ENCODE results near the gene STATH. TPM values are rescaled to one million over a fixed set of nuclear protein-coding genes. Genes with fewer than 3 reads are reported as not detected.

STATH gene
- total and polyA plus RNA-seq, 9 of the 15 experiments (the other 6 are each of a cell fraction or from before 2014, with no cell fraction given) = not detected

GRCh38 chr4:70023218-70023617, 27.5 kb downstream of the STATH start (continued):
- no peak for TF ChIP-seq GABPB1 (CRISPR knock-in tag; IDR thresholded peaks at IDR 0.05)

GRCh38 chr4:70027011-70027410, 31.2 kb downstream of the STATH start:
- Histone ChIP-seq H3K36me3 (ENCODE audit: control insufficient read depth, insufficient read depth, low read length) (no peaks in the 10 kb centered on the region), H3K9ac (ENCODE audit: insufficient read depth in 1 of 2, low read depth in 2 of 2, low read length in 2 of 2) (no peak overlapping the region), H3K4me1 (replicated peaks in 1 of 2; ENCODE audit: control insufficient read depth in 2 of 2, insufficient read depth in 2 of 2, low read length in 2 of 2) (no peaks in the 10 kb centered on the region), H3K27ac (ENCODE audit: extremely low read depth, low read depth, low read length) (no peak overlapping the region), H3K27me3 (ENCODE audit: control insufficient read depth in 2 of 2, insufficient read depth in 2 of 2, low read length in 2 of 2) (no peaks in the 10 kb centered on the region), H3K9me3 (replicated peaks; ENCODE audit: control insufficient read depth, insufficient read depth, low read depth, low read length) (no peaks in the 10 kb centered on the region), H3K9me1 (ENCODE audit: control insufficient read depth, insufficient read depth, low read length) (no peaks in the 10 kb centered on the region), H3K4me2 (ENCODE audit: insufficient read depth, low read length) (no peak overlapping the region), H2AFZ (ENCODE audit: low read depth, low read length) (no peak overlapping the region), H4K20me1 (replicated peaks; ENCODE audit: control insufficient read depth, insufficient read depth, low read length) (no peaks in the 10 kb centered on the region), H3K4me3 (no peak overlapping the region), H3K79me2 (ENCODE audit: control insufficient read depth, insufficient read depth, low read length) (no peaks in the 10 kb centered on the region)
- TF ChIP-seq MXD1 (CRISPR knock-in tag; IDR thresholded peaks at IDR 0.05; ENCODE audit: borderline replicate concordance, poor library complexity, severe bottlenecking) (no peak), ZNF212 (CRISPR knock-in tag; IDR thresholded peaks at IDR 0.05) (no peak), THRA (IDR thresholded peaks at IDR 0.05) (no peak), BHLHE40 (IDR thresholded peaks at IDR 0.05; ENCODE audit: low read length) (no peak), ARHGAP35 (IDR thresholded peaks at IDR 0.05; ENCODE audit: partially characterized antibody) (no peak), YBX1 (IDR thresholded peaks at IDR 0.05) (no peak), TBL1XR1 (IDR thresholded peaks at IDR 0.05; ENCODE audit: low read length in 2 of 2) (no peak), FIP1L1 (IDR thresholded peaks at IDR 0.05; ENCODE audit: low read depth, low read length, poor library complexity, severe bottlenecking) (no peak), TEAD2 (tag; IDR thresholded peaks at IDR 0.05) (no peak), BDP1 (IDR thresholded peaks at IDR 0.05; ENCODE audit: insufficient read depth, insufficient read length) (no peak), ZNF609 (CRISPR knock-in tag; IDR thresholded peaks at IDR 0.05; ENCODE audit: borderline replicate concordance) (no peak), SUPT5H (IDR thresholded peaks at IDR 0.05) (no peak), CREM (IDR thresholded peaks at IDR 0.05; ENCODE audit: low read depth) (no peak)
- ChIA-PET CTCF (ENCODE audit: low intra/inter-chr PET ratio) (no interaction called here), POLR2A (no interaction called here)
- no peak for DNase-seq (ENCODE audit: extremely low read depth in 1 of 4, low spot score in 3 of 4)
- WGBS (ENCODE audit: insufficient coverage, low coverage, missing lambda C conversion rate) = 5% methylated on average over 5 of the region's 5 CpGs
- no peak for ATAC-seq
- no peak for FAIRE-seq
- in situ Hi-C loops (cut with MboI) = no loop called here
- BruUV-seq (replicated peaks) = no TSS peak
- intact Hi-C loops (cut with micrococcal nuclease) = no loop called here

All from K562 (cell line).